Panc1 (cell line): ENCODE measurements around the gene RP2. TPM values are rescaled to one million over a fixed set of nuclear protein-coding genes. Genes with fewer than 3 reads are reported as not detected.

Experiments
- ATAC-seq: fragments of 200-7000 bp; cut with Tn5 transposase; 2 replicates; pipeline ENCODE4 v1.9.1; 2020; ENCODE audit warnings: mild to moderate bottlenecking, moderate library complexity
- BruUV-seq: library from RNA; stranded (reverse); fragments of 400-500 nt; replicated peaks from 2 replicates; lab custom pipeline; 2021; lab: Mats Ljungman, UMichigan
- CTCF ChIA-PET: fragments of 300-600 bp; sonication (Branson Sonifier 250); formaldehyde crosslinking; loops from one replicate; lab custom pipeline; 2022; ENCODE audit warnings: antibody characterized with exemption; lab: Charles Lee
- POLR2A ChIA-PET: fragments of 300-600 bp; sonication (Branson Sonifier 250); formaldehyde crosslinking; loops from one replicate; lab custom pipeline; 2022; ENCODE audit warnings: antibody characterized with exemption; lab: Charles Lee
- DNase-seq: peaks from one replicate; pipeline ENCODE4 v3.0.0-alpha.2; 2010; ENCODE audit warnings: low read depth, low spot score
- H3K27ac ChIP-seq: 2 replicates; pipeline ENCODE4 v1.5.1; 2011; ENCODE audit warnings: mild to moderate bottlenecking, low read length, inconsistent platforms
- H3K27me3 ChIP-seq: fragments of 200-500 bp; sonication (Bioruptor generic); 2 replicates; pipeline ENCODE4 v1.6.0; 2014; ENCODE audit warnings: low read length, inconsistent platforms; ENCODE audit not compliant: control insufficient read depth, insufficient read depth
- H3K36me3 ChIP-seq: fragments of 200-500 bp; sonication (Bioruptor generic); 2 replicates; pipeline ENCODE4 v1.5.1; 2014; ENCODE audit warnings: inconsistent platforms, mild to moderate bottlenecking, low read length, moderate library complexity; ENCODE audit not compliant: control insufficient read depth, insufficient read depth
- H3K4me1 ChIP-seq: 2 replicates; pipeline ENCODE4 v1.5.1; 2011; ENCODE audit warnings: inconsistent platforms, mild to moderate bottlenecking, low read length, moderate library complexity; ENCODE audit not compliant: control insufficient read depth, insufficient read depth
- H3K4me3 ChIP-seq, 2 experiments: 2 replicates each; pipeline ENCODE4 v1.5.1; 2011 to 2012; ENCODE audit warnings: low read depth in 2 of 2, low read length in 2 of 2, mild to moderate bottlenecking in 2 of 2, inconsistent platforms in 1 of 2, moderate library complexity in 1 of 2
- H3K9me3 ChIP-seq: fragments of 200-500 bp; sonication (Bioruptor generic); 2 replicates; pipeline ENCODE4 v1.5.1; 2014; ENCODE audit warnings: low read depth, mild to moderate bottlenecking, inconsistent platforms, low read length, moderate library complexity; ENCODE audit not compliant: control insufficient read depth, insufficient read depth
- POLR2AphosphoS5 ChIP-seq: IDR thresholded peaks from 2 replicates; pipeline ENCODE4 v1.6.1; 2012; ENCODE audit warnings: mild to moderate bottlenecking, low read depth, low read length, moderate library complexity
- SIN3A ChIP-seq: IDR thresholded peaks from 2 replicates; pipeline ENCODE4 v1.6.1; 2012; ENCODE audit warnings: low read depth, mild to moderate bottlenecking, low read length, moderate library complexity, borderline replicate concordance; ENCODE audit not compliant: insufficient read depth
- TCF7L2 ChIP-seq: IDR thresholded peaks from 2 replicates; pipeline ENCODE4 v1.6.1; 2011; ENCODE audit warnings: mild to moderate bottlenecking, low read depth, low read length, inconsistent platforms
- in situ Hi-C: cut with HindIII; loops from 2 replicates; pipeline ENCODE4 v1.10.0; 2016; ENCODE audit warnings: low sequenced_read_pairs, low pct_unique_long_range_greater_than_20kb
- intact Hi-C: fragments of 100-400 bp; cut with micrococcal nuclease; formaldehyde crosslinking; loops from one replicate; pipeline ENCODE4 v1.10.0; 2022; ENCODE audit not compliant: unreplicated experiment
- total RNA-seq: library from RNA; stranded (reverse); gene quantifications from one replicate; pipeline ENCODE4 v1.2.1, GENCODE V29; 2021; ENCODE audit not compliant: unreplicated experiment
- TF ChIP-seq, protein P1 (sequence below), 2 experiments: IDR thresholded peaks; 2 replicates each; pipeline ENCODE4 v1.6.1; 2011 to 2012; ENCODE audit warnings: low read depth in 2 of 2, control low read depth in 1 of 2, low read length in 1 of 2, mild to moderate bottlenecking in 1 of 2, moderate library complexity in 1 of 2; ENCODE audit not compliant: insufficient read depth in 1 of 2
- TF ChIP-seq, protein P2 (sequence below): fragments of 450-650 bp; IDR thresholded peaks from 2 replicates; pipeline ENCODE4 v1.5.1; 2017; ENCODE audit warnings: mild to moderate bottlenecking

RP2 gene
- total RNA-seq, 1 experiment from 2014 or later, result 17.3 TPM

DNA sequence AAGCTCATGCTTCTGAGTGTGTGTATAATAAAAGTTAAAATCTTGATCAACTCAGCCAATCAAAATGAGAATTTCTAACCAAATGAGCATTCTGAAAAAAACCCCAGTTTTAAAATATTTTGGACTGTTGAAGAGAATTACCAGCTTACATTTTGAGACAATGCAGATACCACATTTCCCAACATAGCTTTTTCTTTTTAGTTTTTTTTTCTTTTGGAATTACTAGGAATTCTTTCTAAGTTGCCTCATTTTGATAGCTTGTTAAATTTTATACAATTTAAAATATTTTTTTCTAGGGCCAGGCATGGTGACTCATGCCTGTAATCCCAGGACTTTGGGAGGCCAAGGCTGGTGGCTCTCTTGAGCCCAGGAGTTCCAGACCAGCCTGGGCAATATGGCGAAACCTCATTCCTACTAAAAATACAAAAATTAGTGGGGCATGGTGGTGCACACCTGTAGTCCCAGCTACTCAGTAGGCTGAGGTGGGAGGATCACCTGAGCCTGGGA, 2.2 kb downstream of the RP2 start:
- CTCF ChIA-PET, result no interaction called here
- H3K9me3 ChIP-seq, result no peaks in the 10 kb centered on the region
- POLR2A ChIA-PET, result no interaction called here
- H3K4me3 ChIP-seq, result peak overlapping the region; percentile 3 to 92; a peak in 2 of 4 replicates
- intact Hi-C loops, result no loop called here
- H3K27me3 ChIP-seq, result no peaks in the 10 kb centered on the region
- ATAC-seq (no peak), DNase-seq (no peak)
- in situ Hi-C loops, result no loop called here
- peak overlapping the region; percentile 93; the same call in 1 of the 2 replicates for H3K27ac ChIP-seq
- H3K36me3 ChIP-seq, result no peaks in the 10 kb centered on the region; the same call in 1 of the 2 replicates
- H3K4me1 ChIP-seq, result peaks cover 8% of the 10 kb centered on the region
- TF ChIP-seq SIN3A (no peak), POLR2AphosphoS5 (no peak)
- TF ChIP-seq, protein P1, sequence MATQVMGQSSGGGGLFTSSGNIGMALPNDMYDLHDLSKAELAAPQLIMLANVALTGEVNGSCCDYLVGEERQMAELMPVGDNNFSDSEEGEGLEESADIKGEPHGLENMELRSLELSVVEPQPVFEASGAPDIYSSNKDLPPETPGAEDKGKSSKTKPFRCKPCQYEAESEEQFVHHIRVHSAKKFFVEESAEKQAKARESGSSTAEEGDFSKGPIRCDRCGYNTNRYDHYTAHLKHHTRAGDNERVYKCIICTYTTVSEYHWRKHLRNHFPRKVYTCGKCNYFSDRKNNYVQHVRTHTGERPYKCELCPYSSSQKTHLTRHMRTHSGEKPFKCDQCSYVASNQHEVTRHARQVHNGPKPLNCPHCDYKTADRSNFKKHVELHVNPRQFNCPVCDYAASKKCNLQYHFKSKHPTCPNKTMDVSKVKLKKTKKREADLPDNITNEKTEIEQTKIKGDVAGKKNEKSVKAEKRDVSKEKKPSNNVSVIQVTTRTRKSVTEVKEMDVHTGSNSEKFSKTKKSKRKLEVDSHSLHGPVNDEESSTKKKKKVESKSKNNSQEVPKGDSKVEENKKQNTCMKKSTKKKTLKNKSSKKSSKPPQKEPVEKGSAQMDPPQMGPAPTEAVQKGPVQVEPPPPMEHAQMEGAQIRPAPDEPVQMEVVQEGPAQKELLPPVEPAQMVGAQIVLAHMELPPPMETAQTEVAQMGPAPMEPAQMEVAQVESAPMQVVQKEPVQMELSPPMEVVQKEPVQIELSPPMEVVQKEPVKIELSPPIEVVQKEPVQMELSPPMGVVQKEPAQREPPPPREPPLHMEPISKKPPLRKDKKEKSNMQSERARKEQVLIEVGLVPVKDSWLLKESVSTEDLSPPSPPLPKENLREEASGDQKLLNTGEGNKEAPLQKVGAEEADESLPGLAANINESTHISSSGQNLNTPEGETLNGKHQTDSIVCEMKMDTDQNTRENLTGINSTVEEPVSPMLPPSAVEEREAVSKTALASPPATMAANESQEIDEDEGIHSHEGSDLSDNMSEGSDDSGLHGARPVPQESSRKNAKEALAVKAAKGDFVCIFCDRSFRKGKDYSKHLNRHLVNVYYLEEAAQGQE (IDR thresholded peaks at IDR 0.05; ENCODE audit: insufficient read depth in 1 of 2, low read depth in 2 of 2, low read length in 1 of 2), result no peak
- BruUV-seq, result no TSS peak

DNA sequence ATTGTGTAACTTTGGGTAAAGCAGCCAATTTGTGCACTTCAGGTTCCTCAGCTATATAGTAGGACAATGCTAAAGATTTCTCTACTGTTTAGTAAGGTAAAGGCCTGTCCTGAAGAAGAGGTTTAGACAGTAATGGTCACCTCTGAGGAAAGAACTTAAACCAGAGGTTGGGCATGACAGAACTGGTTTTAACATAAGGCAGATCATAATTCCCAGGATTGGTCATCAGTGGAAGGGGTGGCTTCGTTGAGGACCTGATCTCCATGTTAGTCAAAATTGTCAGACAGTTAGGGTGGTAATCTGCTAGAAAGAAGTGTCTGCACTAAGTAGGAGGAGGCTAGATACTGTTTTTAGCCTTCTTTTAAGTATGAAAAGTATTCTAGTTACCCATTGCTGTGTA, 4.1 kb downstream of the RP2 start:
- BruUV-seq, result no TSS peak
- POLR2A ChIA-PET, result no interaction called here
- DNase-seq (no peak), ATAC-seq (no peak)
- Histone ChIP-seq H3K27ac (no peak overlapping the region), H3K4me1 (peaks cover 8% of the 10 kb centered on the region), H3K27me3 (no peaks in the 10 kb centered on the region), H3K9me3 (no peaks in the 10 kb centered on the region), H3K4me3 (no peak overlapping the region), H3K36me3 (no peaks in the 10 kb centered on the region; the same call in 1 of the 2 replicates)
- intact Hi-C loops, result no loop called here
- in situ Hi-C loops, result no loop called here
- no peak for TF ChIP-seq SIN3A
- no peak for TF ChIP-seq TCF7L2
- TF ChIP-seq, protein P1 (IDR thresholded peaks at IDR 0.05; ENCODE audit: insufficient read depth in 1 of 2, low read depth in 2 of 2, low read length in 1 of 2), result no peak
- no peak for TF ChIP-seq POLR2AphosphoS5
- TF ChIP-seq, protein P2, sequence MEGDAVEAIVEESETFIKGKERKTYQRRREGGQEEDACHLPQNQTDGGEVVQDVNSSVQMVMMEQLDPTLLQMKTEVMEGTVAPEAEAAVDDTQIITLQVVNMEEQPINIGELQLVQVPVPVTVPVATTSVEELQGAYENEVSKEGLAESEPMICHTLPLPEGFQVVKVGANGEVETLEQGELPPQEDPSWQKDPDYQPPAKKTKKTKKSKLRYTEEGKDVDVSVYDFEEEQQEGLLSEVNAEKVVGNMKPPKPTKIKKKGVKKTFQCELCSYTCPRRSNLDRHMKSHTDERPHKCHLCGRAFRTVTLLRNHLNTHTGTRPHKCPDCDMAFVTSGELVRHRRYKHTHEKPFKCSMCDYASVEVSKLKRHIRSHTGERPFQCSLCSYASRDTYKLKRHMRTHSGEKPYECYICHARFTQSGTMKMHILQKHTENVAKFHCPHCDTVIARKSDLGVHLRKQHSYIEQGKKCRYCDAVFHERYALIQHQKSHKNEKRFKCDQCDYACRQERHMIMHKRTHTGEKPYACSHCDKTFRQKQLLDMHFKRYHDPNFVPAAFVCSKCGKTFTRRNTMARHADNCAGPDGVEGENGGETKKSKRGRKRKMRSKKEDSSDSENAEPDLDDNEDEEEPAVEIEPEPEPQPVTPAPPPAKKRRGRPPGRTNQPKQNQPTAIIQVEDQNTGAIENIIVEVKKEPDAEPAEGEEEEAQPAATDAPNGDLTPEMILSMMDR, result no peak
- CTCF ChIA-PET, result no interaction called here
